ENCODE measurements around the gene STPG4.

DNA sequence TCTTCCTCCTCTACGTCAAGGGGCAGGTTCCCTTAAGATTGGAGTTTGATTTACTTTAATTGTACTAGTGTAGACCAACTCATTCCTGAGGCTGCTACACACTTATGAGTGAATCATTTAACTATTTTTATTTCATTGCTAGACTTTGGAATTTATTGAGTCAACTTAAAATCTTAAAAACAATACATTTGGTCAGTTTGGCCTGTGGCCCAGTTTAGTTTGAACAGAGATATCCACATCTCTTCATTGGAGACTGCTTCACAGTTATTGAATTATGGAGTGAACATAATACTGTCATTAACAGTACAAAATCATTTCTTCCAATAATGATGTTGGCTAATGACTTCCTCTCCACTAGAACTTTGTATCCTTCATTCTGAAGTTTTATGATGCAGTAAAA lies 34.5 kb upstream of the STPG4 start:
- TF ChIP-seq, protein P1, sequence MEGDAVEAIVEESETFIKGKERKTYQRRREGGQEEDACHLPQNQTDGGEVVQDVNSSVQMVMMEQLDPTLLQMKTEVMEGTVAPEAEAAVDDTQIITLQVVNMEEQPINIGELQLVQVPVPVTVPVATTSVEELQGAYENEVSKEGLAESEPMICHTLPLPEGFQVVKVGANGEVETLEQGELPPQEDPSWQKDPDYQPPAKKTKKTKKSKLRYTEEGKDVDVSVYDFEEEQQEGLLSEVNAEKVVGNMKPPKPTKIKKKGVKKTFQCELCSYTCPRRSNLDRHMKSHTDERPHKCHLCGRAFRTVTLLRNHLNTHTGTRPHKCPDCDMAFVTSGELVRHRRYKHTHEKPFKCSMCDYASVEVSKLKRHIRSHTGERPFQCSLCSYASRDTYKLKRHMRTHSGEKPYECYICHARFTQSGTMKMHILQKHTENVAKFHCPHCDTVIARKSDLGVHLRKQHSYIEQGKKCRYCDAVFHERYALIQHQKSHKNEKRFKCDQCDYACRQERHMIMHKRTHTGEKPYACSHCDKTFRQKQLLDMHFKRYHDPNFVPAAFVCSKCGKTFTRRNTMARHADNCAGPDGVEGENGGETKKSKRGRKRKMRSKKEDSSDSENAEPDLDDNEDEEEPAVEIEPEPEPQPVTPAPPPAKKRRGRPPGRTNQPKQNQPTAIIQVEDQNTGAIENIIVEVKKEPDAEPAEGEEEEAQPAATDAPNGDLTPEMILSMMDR (IDR thresholded peaks at IDR 0.05), result no peak
- no peak for TF ChIP-seq POLR2A (IDR thresholded peaks at IDR 0.05)
